KMS-11 (cell line): Measurements from ENCODE around the gene NTHL1.

ENCODE experiments used
- H2AFZ ChIP-seq: fragments of 200-600 bp; sonication (generic); 2 replicates; pipeline ENCODE4 v1.6.1; 2016; ENCODE audit warnings: antibody characterized with exemption, mixed run types, low read depth
- H3K27ac ChIP-seq: fragments of 200-600 bp; sonication (generic); 2 replicates; pipeline ENCODE4 v1.6.1; 2016; ENCODE audit warnings: mild to moderate bottlenecking, mixed run types
- H3K27me3 ChIP-seq: fragments of 200-600 bp; sonication (generic); 2 replicates; pipeline ENCODE4 v1.6.1; 2017; ENCODE audit warnings: mild to moderate bottlenecking, low read depth, mixed run types, moderate library complexity; ENCODE audit not compliant: insufficient read depth
- H3K36me3 ChIP-seq: fragments of 200-600 bp; sonication (generic); 2 replicates; pipeline ENCODE4 v1.6.1; 2017; ENCODE audit warnings: mild to moderate bottlenecking, mixed run types; ENCODE audit not compliant: insufficient read depth
- H3K4me1 ChIP-seq: fragments of 200-600 bp; sonication (generic); 2 replicates; pipeline ENCODE4 v1.6.1; 2016; ENCODE audit warnings: mild to moderate bottlenecking, low read depth, mixed run types; ENCODE audit not compliant: poor library complexity, severe bottlenecking
- H3K4me2 ChIP-seq: fragments of 200-600 bp; sonication (generic); 2 replicates; pipeline ENCODE4 v1.7.0; 2016; ENCODE audit warnings: mild to moderate bottlenecking, mixed run types
- H3K4me3 ChIP-seq: fragments of 200-600 bp; sonication (generic); IDR thresholded peaks from 2 replicates; pipeline ENCODE4 v1.6.1; 2017; ENCODE audit warnings: low read depth, low read length, mixed read lengths; ENCODE audit not compliant: insufficient read depth
- H3K79me2 ChIP-seq: fragments of 200-600 bp; sonication (generic); 2 replicates; pipeline ENCODE4 v1.6.1; 2016; ENCODE audit warnings: low read depth, mixed run types; ENCODE audit not compliant: insufficient read depth
- H3K9ac ChIP-seq: fragments of 200-600 bp; sonication (generic); 2 replicates; pipeline ENCODE4 v1.6.1; 2016; ENCODE audit warnings: mild to moderate bottlenecking, mixed run types
- H4K20me1 ChIP-seq: fragments of 200-600 bp; sonication (generic); 2 replicates; pipeline ENCODE4 v1.6.1; 2016; ENCODE audit warnings: mild to moderate bottlenecking, mixed run types; ENCODE audit not compliant: insufficient read depth
- TF ChIP-seq, protein P1 (sequence below): fragments of 200-600 bp; sonication (generic); conservative IDR thresholded peaks from 2 replicates; pipeline ENCODE4 v1.6.1; 2017; ENCODE audit warnings: low read depth, mild to moderate bottlenecking, antibody characterized with exemption, low read length, moderate library complexity, mixed read lengths

Gene NTHL1

DNA sequence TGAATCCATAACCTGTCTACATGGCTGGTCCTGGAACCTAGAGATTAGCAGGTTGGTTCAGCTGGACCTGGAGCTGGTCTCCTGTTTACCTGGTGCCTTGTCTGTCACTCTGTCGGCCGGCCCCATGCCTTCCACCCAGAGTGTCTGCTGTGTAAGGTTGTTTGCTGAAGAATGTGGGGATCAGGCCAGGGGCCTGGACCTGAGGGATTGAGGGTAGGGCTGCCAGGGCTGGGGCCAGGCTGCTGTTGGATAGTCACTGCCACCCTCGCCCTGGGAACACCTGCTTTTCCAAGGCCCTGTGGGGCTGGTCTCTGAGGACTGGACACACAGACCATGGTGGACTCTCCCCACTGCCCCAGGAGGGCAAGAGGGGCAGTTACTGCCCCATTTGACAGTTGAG is 19.5 kb downstream of the NTHL1 start:
- no peak overlapping the region for H2AFZ ChIP-seq
- TF ChIP-seq, protein P1, sequence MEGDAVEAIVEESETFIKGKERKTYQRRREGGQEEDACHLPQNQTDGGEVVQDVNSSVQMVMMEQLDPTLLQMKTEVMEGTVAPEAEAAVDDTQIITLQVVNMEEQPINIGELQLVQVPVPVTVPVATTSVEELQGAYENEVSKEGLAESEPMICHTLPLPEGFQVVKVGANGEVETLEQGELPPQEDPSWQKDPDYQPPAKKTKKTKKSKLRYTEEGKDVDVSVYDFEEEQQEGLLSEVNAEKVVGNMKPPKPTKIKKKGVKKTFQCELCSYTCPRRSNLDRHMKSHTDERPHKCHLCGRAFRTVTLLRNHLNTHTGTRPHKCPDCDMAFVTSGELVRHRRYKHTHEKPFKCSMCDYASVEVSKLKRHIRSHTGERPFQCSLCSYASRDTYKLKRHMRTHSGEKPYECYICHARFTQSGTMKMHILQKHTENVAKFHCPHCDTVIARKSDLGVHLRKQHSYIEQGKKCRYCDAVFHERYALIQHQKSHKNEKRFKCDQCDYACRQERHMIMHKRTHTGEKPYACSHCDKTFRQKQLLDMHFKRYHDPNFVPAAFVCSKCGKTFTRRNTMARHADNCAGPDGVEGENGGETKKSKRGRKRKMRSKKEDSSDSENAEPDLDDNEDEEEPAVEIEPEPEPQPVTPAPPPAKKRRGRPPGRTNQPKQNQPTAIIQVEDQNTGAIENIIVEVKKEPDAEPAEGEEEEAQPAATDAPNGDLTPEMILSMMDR, result no peak
- peak overlapping the region; percentile 89; the same call in 1 of the 2 replicates for H3K4me2 ChIP-seq
- no peaks in the 10 kb centered on the region for H3K79me2 ChIP-seq
- no peaks in the 10 kb centered on the region for H4K20me1 ChIP-seq
- H3K36me3 ChIP-seq, result no peaks in the 10 kb centered on the region
- H3K4me3 ChIP-seq, result no peak overlapping the region
- no peak overlapping the region for H3K9ac ChIP-seq
- peaks cover 17% of the 10 kb centered on the region for H3K27me3 ChIP-seq
- peaks cover 23% of the 10 kb centered on the region for H3K4me1 ChIP-seq
- no peak overlapping the region for H3K27ac ChIP-seq

- Histone ChIP-seq H3K27me3 (peaks cover 17% of the 10 kb centered on the region), H4K20me1 (no peaks in the 10 kb centered on the region), H3K79me2 (no peaks in the 10 kb centered on the region), H3K36me3 (no peaks in the 10 kb centered on the region), H3K4me2 (peak overlapping the region; percentile 89), H3K9ac (no peak overlapping the region), H2AFZ (peak overlapping the region; percentile 57), H3K4me1 (peaks cover 23% of the 10 kb centered on the region), H3K27ac (no peak overlapping the region), H3K4me3 (no peak overlapping the region)
- TF ChIP-seq, protein P1, result no peak
Measured at GRCh38 chr16:2027024-2028010, 20.3 kb downstream of the NTHL1 start.

DNA sequence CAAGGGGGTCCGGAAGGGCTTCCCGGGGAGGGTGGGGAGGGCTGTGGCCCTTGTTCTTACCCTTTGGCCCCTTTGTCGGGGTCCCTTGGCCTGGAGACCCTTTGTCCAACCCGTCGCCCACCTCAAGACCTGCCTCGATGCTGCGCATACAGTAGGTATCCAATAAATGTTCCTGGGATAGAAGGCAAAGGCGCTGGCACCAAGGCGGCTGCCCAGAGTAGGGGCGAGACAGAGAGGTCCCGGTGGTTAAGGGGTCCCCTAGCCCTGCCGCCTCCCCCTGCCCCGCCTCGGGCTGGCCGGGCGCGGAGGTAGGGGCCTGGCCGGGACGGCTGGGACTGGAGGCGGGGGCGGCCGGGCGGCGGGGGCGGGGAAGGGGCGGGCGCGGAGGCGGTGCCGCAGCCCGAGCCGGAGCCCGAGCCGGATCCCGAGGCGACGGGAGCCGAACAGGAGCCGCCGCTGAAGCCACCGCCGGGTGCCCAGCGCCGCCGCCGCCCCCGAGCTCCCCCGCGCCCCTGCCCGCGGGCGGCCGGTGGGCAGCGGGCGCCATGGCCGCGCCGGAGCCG is 21.1 kb downstream of the NTHL1 start, which contains the start of gene NHERF2:
Gene NHERF2 (plus strand): TSS at position 442 of the 563 bp plus-strand sequence. CDS start 104 bp downstream, at position 546.
- TF ChIP-seq, protein P1, result no peak
- H2AFZ ChIP-seq, result peak within 1 kb of the TSS; percentile 57
- no peaks in the 10 kb centered on the region for H3K36me3 ChIP-seq
- no peak within 1 kb of the TSS for H3K4me3 ChIP-seq
- H3K4me2 ChIP-seq, result peak within 1 kb of the TSS; percentile 89
- no peaks in the 10 kb centered on the region for H3K79me2 ChIP-seq
- H3K27ac ChIP-seq, result no peak within 1 kb of the TSS
- H3K9ac ChIP-seq, result no peak within 1 kb of the TSS
- H3K4me1 ChIP-seq, result peaks cover 16% of the 10 kb centered on the region
- peaks cover 21% of the 10 kb centered on the region for H3K27me3 ChIP-seq
- no peaks in the 10 kb centered on the region for H4K20me1 ChIP-seq

DNA sequence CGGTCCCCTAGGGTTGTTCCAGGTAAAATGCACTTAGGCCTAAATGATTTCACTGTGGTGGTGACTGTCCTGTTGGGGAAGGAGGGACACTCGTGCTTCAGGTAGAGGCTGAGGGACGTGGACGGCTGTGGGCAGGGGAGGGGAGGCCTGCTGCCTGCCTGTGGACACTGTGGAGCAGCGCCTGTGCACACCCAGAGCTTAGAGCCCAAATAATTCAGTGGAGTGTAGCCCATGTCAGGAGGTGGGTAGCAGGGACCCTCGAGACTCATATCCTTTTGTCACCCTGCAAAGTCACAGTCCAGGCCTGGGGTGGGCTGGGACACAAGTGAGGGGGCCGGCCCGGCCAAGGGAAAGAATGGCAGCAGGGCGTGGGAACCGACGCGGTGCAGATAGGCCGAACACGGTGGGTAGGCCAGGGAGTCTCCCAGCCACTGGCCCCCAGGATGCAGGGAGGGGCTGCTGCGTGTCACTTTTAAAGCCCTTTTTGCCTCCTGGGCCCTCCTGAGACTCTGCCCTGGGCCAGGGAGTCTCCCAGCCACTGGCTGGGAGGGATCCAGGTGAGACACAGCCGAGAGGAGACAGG is 21.7 kb downstream of the NTHL1 start:
- Histone ChIP-seq H4K20me1 (no peaks in the 10 kb centered on the region), H3K27me3 (peaks cover 27% of the 10 kb centered on the region), H2AFZ (peak overlapping the region; percentile 47; the same call in 1 of the 2 replicates), H3K9ac (no peak overlapping the region), H3K79me2 (no peaks in the 10 kb centered on the region), H3K4me1 (peaks cover 15% of the 10 kb centered on the region), H3K27ac (no peak overlapping the region), H3K36me3 (no peaks in the 10 kb centered on the region), H3K4me2 (peak overlapping the region; percentile 70; the same call in 1 of the 2 replicates), H3K4me3 (no peak overlapping the region)
- TF ChIP-seq, protein P1, result no peak
